ENCODE measurements around the gene KNDC1. TPM values are rescaled to one million over a fixed set of nuclear protein-coding genes. Genes with fewer than 3 reads are reported as not detected.

Gene KNDC1
- total and polyA plus RNA-seq, 2 of the 13 experiments (the other 11 are each of a cell fraction or from before 2014, with no cell fraction given), result 0.69 TPM; not detected in 1

DNA sequence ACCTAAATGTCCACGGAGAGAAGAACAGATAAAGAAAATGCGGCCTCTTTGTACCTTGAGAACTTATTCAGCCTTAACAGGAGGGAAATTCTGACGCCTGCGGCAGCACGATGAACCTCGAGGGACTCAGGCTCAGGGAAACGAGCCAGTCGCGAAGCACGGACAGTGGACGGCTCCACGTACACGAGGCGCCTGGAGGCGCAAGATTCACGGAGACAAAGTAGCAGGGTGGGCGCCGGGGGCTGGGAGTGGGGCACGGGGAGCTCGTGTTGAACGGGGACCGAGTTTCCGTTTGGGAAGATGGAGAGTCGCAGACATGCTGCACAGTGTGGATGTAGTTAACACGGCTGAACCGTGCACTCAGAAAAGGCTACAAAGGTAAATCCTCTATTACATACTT lies 56.8 kb downstream of the KNDC1 start:
- DNase-seq (ENCODE audit: low spot score) (no peak), ATAC-seq (no peak), FAIRE-seq (no peak)
- Histone ChIP-seq H3K4me1 (ENCODE audit: insufficient read depth, low read length) (no peaks in the 10 kb centered on the region), H3K9ac (ENCODE audit: insufficient read depth, low read depth, low read length) (no peak overlapping the region), H4K20me1 (ENCODE audit: insufficient read depth, low read length) (peaks cover 5% of the 10 kb centered on the region; the same call in 1 of the 2 replicates), H2AFZ (ENCODE audit: low read length) (no peak overlapping the region), H3K27ac (ENCODE audit: extremely low read length, insufficient read depth, low read length) (no peak overlapping the region), H3K4me3 (replicated peaks in 1 of 3; ENCODE audit: insufficient read depth in 1 of 3, low read depth in 2 of 3, low read length in 3 of 3) (no peak overlapping the region), H3K9me3 (ENCODE audit: low read length) (no peaks in the 10 kb centered on the region), H3K4me2 (ENCODE audit: low read depth, low read length) (no peak overlapping the region), H3K27me3 (ENCODE audit: control insufficient read depth in 1 of 2, insufficient read depth in 2 of 2, low read length in 2 of 2) (peaks cover 13 to 74% of the 10 kb centered on the region in 2 experiments; a peak in 4 of 5 replicates), H3K36me3 (replicated peaks in 1 of 2; ENCODE audit: control insufficient read depth in 1 of 2, insufficient read depth in 2 of 2, low read length in 2 of 2) (no peaks in the 10 kb centered on the region), H3K79me2 (ENCODE audit: insufficient read depth, low read length) (no peaks in the 10 kb centered on the region)
- no TSS peak for BruUV-seq (replicated peaks)
- CTCF ChIA-PET (ENCODE audit: low intra/inter-chr PET ratio, low total read pairs), result no interaction called here
- intact Hi-C loops (cut with micrococcal nuclease; ENCODE audit: unreplicated experiment), result no loop called here
- 27% methylated on average over 26 of the region's 26 CpGs for WGBS (ENCODE audit: low lambda C conversion rate)
- POLR2A ChIA-PET, result no interaction called here
- TF ChIP-seq ZNF577 (CRISPR knock-in tag; IDR thresholded peaks at IDR 0.05; ENCODE audit: borderline replicate concordance, low read depth) (no peak), ZNF253 (CRISPR knock-in tag; IDR thresholded peaks at IDR 0.05; ENCODE audit: borderline replicate concordance) (no peak), ZNF136 (CRISPR knock-in tag; IDR thresholded peaks at IDR 0.05; ENCODE audit: low read depth) (no peak), AGO2 (optimal IDR thresholded peaks at IDR 0.05; ENCODE audit: low read depth, low read length) (no peak), POLR2G (IDR thresholded peaks at IDR 0.05; ENCODE audit: low read depth, low read length) (no peak), ZNF550 (CRISPR knock-in tag; IDR thresholded peaks at IDR 0.05; ENCODE audit: borderline replicate concordance) (no peak)
- in situ Hi-C loops (cut with HindIII; ENCODE audit: extremely low pct_ligation_motif_present, low pct_unique_long_range_greater_than_20kb), result no loop called here

DNA sequence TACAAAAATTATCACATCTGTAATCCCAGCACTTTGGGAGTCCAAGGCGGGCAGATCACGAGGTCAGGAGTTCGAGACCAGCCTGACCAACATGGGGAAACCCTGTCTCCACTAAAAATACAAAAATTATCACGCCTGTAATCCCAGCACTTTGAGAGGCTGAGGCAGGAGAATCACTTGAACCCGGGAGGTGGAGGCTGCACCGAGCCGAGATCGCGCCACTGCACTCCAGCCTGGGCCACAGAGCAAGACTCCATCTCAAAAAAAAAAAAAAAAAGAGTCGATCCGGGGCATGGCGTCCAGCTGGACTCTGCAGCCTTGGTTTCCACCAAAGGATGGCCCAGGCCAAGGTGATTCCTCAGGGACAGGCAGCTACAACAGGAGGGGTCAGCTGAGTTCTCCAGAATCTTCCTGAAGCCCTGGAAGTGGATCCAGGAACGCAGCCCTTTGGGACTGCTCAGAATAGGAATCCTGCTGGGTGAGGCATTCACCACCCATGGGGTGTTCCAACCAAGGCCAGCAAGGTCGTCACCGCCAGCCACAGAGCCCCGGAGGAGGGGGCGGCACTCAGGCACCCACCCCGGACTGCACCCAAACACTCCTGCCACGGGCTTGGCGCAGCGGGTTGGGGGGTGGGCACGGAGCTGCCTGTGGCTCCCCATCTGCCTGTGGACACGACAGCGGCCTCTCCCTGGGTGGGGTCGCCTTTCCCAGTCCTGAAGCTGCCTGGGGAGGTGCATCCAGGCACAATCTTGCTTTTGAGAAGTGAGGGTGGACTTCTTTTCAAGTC lies 58.0 kb downstream of the KNDC1 start:
- Histone ChIP-seq H4K20me1 (ENCODE audit: insufficient read depth, low read length) (peaks cover 5% of the 10 kb centered on the region; the same call in 1 of the 2 replicates), H3K4me2 (ENCODE audit: low read depth, low read length) (no peak overlapping the region), H3K27me3 (ENCODE audit: control insufficient read depth in 1 of 2, insufficient read depth in 2 of 2, low read length in 2 of 2) (peaks cover 11 to 62% of the 10 kb centered on the region in 2 experiments; a peak in 4 of 5 replicates), H3K4me1 (ENCODE audit: insufficient read depth, low read length) (no peaks in the 10 kb centered on the region), H3K9me3 (ENCODE audit: low read length) (no peaks in the 10 kb centered on the region), H3K36me3 (replicated peaks in 1 of 2; ENCODE audit: control insufficient read depth in 1 of 2, insufficient read depth in 2 of 2, low read length in 2 of 2) (no peaks in the 10 kb centered on the region), H3K27ac (ENCODE audit: extremely low read length, insufficient read depth, low read length) (no peak overlapping the region), H3K9ac (ENCODE audit: insufficient read depth, low read depth, low read length) (no peak overlapping the region), H3K79me2 (ENCODE audit: insufficient read depth, low read length) (no peaks in the 10 kb centered on the region), H2AFZ (ENCODE audit: low read length) (no peak overlapping the region), H3K4me3 (replicated peaks in 1 of 3; ENCODE audit: insufficient read depth in 1 of 3, low read depth in 2 of 3, low read length in 3 of 3) (no peak overlapping the region)
- BruUV-seq (replicated peaks), result no TSS peak
- 37% methylated on average over 12 of the region's 25 CpGs for WGBS (ENCODE audit: low lambda C conversion rate)
- FAIRE-seq, result no peak
- intact Hi-C loops (cut with micrococcal nuclease; ENCODE audit: unreplicated experiment), result no loop called here
- CTCF ChIA-PET (ENCODE audit: low intra/inter-chr PET ratio, low total read pairs), result no interaction called here
- ATAC-seq, result no peak
- POLR2A ChIA-PET, result no interaction called here
- TF ChIP-seq FOSL2 (CRISPR knock-in tag; IDR thresholded peaks at IDR 0.05) (no peak), ZFP36 (IDR thresholded peaks at IDR 0.05; ENCODE audit: borderline replicate concordance, low read depth, low read length, partially characterized antibody) (no peak), ZNF431 (CRISPR knock-in tag; IDR thresholded peaks at IDR 0.05; ENCODE audit: borderline replicate concordance, low read depth) (no peak)
- no peak for DNase-seq (ENCODE audit: low spot score)
- in situ Hi-C loops (cut with HindIII; ENCODE audit: extremely low pct_ligation_motif_present, low pct_unique_long_range_greater_than_20kb), result no loop called here

Data from HepG2 (cell line).